Heart left ventricle (tissue), 16 donors: ENCODE data around the gene LPP. TPM values are rescaled to one million over a fixed set of nuclear protein-coding genes. Genes with fewer than 3 reads are reported as not detected.

Experiments
- ATAC-seq, 4 donors: fragments of 200-7000 bp; cut with Tn5 transposase; one replicate each; pipeline ENCODE4 v1.9.1; 2020 to 2022; ENCODE audit warnings: moderate library complexity in 4 of 4, mild to moderate bottlenecking in 3 of 4, moderate number of reproducible peaks in 1 of 4
- DNase-seq, 5 donors: peaks; one replicate each; pipeline ENCODE4 v3.0.0-alpha.2; 2020
- H3K27ac ChIP-seq, 12 donors: fragments of 200-600 bp; sonication (generic) in 4 of 12; one replicate each; pipeline versions ENCODE4 v1.5.0 to v1.8.0; 2016 to 2022; ENCODE audit warnings: mild to moderate bottlenecking in 2 of 12
- H3K27me3 ChIP-seq, 9 donors: fragments of 200-600 bp; sonication (generic) in 2 of 9; one replicate each; pipeline versions ENCODE4 v1.5.1 to v1.8.0; 2016 to 2022; ENCODE audit warnings: mild to moderate bottlenecking in 3 of 9
- H3K36me3 ChIP-seq, 9 donors: fragments of 200-600 bp; sonication (generic) in 2 of 9; one replicate each; pipeline versions ENCODE4 v1.5.0 to v1.8.0; 2018 to 2022; ENCODE audit warnings: mild to moderate bottlenecking in 2 of 9
- H3K4me1 ChIP-seq, 12 donors: fragments of 200-600 bp; sonication (generic) in 4 of 12; one replicate each; pipeline versions ENCODE4 v1.5.0 to v1.8.0; 2016 to 2022; ENCODE audit warnings: mild to moderate bottlenecking in 3 of 12
- H3K4me3 ChIP-seq, 12 donors: fragments of 200-600 bp; sonication (generic) in 4 of 12; one replicate each; pipeline versions ENCODE4 v1.5.0 to v1.8.0; 2017 to 2022; ENCODE audit warnings: mild to moderate bottlenecking in 9 of 12, moderate library complexity in 4 of 12
- H3K9me3 ChIP-seq, 12 donors: fragments of 200-600 bp; sonication (generic) in 4 of 12; one replicate each; pipeline versions ENCODE4 v1.5.0 to v1.8.0; 2016 to 2022; ENCODE audit warnings: mild to moderate bottlenecking in 1 of 12
- POLR2A ChIP-seq, 2 donors: fragments of 450-650 bp; IDR thresholded peaks; one replicate each; pipeline ENCODE4 v1.6.1; 2017; ENCODE audit warnings: antibody characterized with exemption in 2 of 2, mild to moderate bottlenecking in 2 of 2, moderate library complexity in 2 of 2
- WGBS, 4 donors: extraction: QIAGEN DNeasy Blood & Tissue Kit in 2 of 4; methylation state at CpG; one replicate each; pipeline versions ENCODE4 v1.1.5 to v1.1.7; 2013 to 2018; 5-methylcytosine and 5-hydroxymethylcytosine counted together
- intact Hi-C, 10 donors: fragments of 100-400 bp; cut with DNase I; formaldehyde crosslinking; loops; one replicate each; pipeline versions ENCODE4 v1.11.1 to v1.14.2; 2022
- polyA plus RNA-seq, 2 donors: library from polyadenylated mRNA; stranded (reverse); fragments of 200-250 nt; gene quantifications; one replicate each; pipeline ENCODE4 v1.2.3, GENCODE V29; 2013
- total RNA-seq, 9 donors: library from RNA; depleted of rRNA in 2 of 9; stranded (reverse); fragments of >200 nt in 2 of 9; fragmentation: NEBNext Ultra II Directional in 3 of 9; extraction: Animal tissue kit (Norgen Biotek cat#: 25700) in 3 of 9; gene quantifications; one replicate each; pipeline versions ENCODE4 v1.1.0 to v1.2.4, GENCODE V29; 2016 to 2023
- TF ChIP-seq, protein P1 (sequence below), 12 donors: fragments of 200-600 bp; sonication (generic) in 4 of 12; IDR thresholded peaks; one replicate each; pipeline versions ENCODE4 v1.5.0 to v1.8.0; 2018 to 2022; ENCODE audit warnings: antibody characterized with exemption in 12 of 12, mild to moderate bottlenecking in 5 of 12
- donor health status: ischemic (EF 13 %, LVEDD 7.1; RV severe dilation, severe dysfunction).
- donor health status: healthy with polysubstance abuse.
- donor health status: DM: no; HTN: yes; CAD: no.
- donor health status: DM: no; HTN: no; CAD: no.
- donor health status: ischemic (EF 25% LVEDD 6.9; RV normal size, moderate dysfunction).
- donor health status: ischemic (EF 25% LVEDD 5.7; RV mildly dilated, moderate dysfunction).
- donor health status: healthy.
- donor health status: DM: yes; HTN: yes; CAD: no.
- donor health status: ischemic (EF 35%, LVEDD 5.7; RV mildly dilated, moderate dysfunction).
- donor health status: nonischemic (EF 11% LVEDD 7.7; RV severe dilation, severe dysfunction).
- donor health status: DM: yes; HTN: yes; CAD: no.
- donor health status: PGD.
- donor health status: ischemic (EF 29% LVEDD 5.4; RV normal size, mild dysfunction).
- donor health status: nonischemic (EF 23%, LVEDD 6.1; RV moderate dilation, normal function).

LPP gene
- total and polyA plus RNA-seq, 11 donors: 9.2 to 178 (median 100) TPM

DNA sequence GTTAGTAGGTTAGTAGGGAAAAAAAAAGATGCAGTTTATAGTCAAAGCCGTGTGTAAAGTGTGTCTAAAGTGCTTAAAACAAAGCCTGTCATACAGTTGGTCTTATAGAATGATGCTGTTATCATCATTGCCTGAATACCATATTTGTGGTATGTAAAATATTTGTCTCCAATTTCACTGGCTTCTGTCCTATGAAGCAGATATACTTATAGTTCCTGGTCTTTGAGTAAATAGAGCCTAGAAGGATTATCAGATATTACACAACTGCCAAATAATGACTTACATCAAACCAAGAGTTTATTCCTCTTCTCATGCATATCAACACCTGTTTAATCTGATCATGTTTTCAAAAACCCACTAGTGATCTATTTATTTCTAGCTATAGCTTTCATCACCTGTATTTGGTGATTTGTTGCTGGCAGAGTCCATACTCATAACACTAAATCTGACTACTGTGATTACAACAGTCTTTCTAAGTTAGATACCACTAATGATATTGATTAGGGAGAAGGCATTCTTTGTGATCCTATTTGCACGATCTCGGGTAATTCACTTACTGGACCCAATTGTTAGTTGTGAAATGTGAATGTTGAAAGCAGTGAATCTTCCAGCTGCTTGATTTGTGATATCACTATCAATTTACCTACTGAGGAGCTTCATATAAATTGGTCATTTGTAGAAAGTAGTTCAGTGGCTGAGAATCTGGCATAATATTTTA is 413.7 kb downstream of the LPP start:
- ATAC-seq (no peak), DNase-seq (no peak)
- 79 to 91% (median 87%) methylated on average over 3 of the region's 3 CpGs for WGBS, 4 donors
- no peaks in the 10 kb centered on the region for H3K36me3 ChIP-seq
- no peak overlapping the region for H3K27ac ChIP-seq
- intact Hi-C loops: no loop called here
- H3K9me3 ChIP-seq: no peaks in the 10 kb centered on the region
- H3K4me3 ChIP-seq: no peak overlapping the region
- H3K27me3 ChIP-seq: no peaks in the 10 kb centered on the region
- peaks cover 0 to 6% (median 2%) of the 10 kb centered on the region in 12 donors for H3K4me1 ChIP-seq
- TF ChIP-seq, protein P1, sequence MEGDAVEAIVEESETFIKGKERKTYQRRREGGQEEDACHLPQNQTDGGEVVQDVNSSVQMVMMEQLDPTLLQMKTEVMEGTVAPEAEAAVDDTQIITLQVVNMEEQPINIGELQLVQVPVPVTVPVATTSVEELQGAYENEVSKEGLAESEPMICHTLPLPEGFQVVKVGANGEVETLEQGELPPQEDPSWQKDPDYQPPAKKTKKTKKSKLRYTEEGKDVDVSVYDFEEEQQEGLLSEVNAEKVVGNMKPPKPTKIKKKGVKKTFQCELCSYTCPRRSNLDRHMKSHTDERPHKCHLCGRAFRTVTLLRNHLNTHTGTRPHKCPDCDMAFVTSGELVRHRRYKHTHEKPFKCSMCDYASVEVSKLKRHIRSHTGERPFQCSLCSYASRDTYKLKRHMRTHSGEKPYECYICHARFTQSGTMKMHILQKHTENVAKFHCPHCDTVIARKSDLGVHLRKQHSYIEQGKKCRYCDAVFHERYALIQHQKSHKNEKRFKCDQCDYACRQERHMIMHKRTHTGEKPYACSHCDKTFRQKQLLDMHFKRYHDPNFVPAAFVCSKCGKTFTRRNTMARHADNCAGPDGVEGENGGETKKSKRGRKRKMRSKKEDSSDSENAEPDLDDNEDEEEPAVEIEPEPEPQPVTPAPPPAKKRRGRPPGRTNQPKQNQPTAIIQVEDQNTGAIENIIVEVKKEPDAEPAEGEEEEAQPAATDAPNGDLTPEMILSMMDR (IDR thresholded peaks at IDR 0.05): no peak
- no peak for TF ChIP-seq POLR2A (IDR thresholded peaks at IDR 0.05)

DNA sequence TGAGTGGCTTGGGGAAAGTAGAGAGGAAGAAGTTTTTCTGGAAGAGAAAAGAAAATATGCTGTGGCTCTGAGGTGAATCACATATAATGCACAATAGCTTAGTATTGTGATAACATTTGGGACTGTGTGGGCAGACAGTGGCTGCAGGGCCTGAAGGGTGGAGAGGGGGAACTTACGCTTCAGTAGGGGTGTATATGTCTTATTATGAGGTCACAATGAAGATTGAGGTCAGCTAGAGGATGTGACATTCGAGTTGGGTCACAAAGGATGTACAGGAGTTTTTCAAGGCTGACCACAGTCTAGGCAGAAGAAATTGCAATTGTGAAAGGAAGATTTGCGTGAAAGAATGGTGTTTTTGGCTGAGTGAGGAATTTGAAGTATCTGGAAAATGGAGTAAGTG is 414.8 kb downstream of the LPP start:
- Histone ChIP-seq H3K27me3 (no peaks in the 10 kb centered on the region), H3K27ac (no peak overlapping the region), H3K36me3 (no peaks in the 10 kb centered on the region), H3K9me3 (no peaks in the 10 kb centered on the region), H3K4me3 (no peak overlapping the region), H3K4me1 (peaks cover 0 to 12% (median 4%) of the 10 kb centered on the region in 12 donors)
- intact Hi-C loops: no loop called here
- DNase-seq (no peak), ATAC-seq (no peak)
- TF ChIP-seq, protein P1 (IDR thresholded peaks at IDR 0.05): no peak
- no peak for TF ChIP-seq POLR2A (IDR thresholded peaks at IDR 0.05)
- 89 to 95% (median 94%) methylated on average over 3 of the region's 3 CpGs for WGBS, 4 donors

- Histone ChIP-seq H3K27ac (peak overlapping the region in 1 of 12 donors; percentile 1), H3K4me1 (peaks cover 0 to 23% (median 7%) of the 10 kb centered on the region in 12 donors), H3K4me3 (no peak overlapping the region), H3K9me3 (no peaks in the 10 kb centered on the region), H3K36me3 (no peaks in the 10 kb centered on the region), H3K27me3 (no peaks in the 10 kb centered on the region)
- intact Hi-C loops: loop anchor here in 1 of 10 donors (10.0 kb wide), 1 partner anchor 307 kb away; no protein-coding TSS in a partner anchor
- TF ChIP-seq POLR2A (IDR thresholded peaks at IDR 0.05): no peak
- TF ChIP-seq, protein P1 (IDR thresholded peaks at IDR 0.05): no peak
- ATAC-seq (peak in 2 of 4 donors; percentile 22 to 49), DNase-seq (no peak)
- WGBS, 4 donors: 88 to 96% (median 92%) methylated on average over 7 of the region's 7 CpGs
These were observed 417.7 kb downstream of the LPP start for GRCh38 chr3:188571531-188572095.

DNA sequence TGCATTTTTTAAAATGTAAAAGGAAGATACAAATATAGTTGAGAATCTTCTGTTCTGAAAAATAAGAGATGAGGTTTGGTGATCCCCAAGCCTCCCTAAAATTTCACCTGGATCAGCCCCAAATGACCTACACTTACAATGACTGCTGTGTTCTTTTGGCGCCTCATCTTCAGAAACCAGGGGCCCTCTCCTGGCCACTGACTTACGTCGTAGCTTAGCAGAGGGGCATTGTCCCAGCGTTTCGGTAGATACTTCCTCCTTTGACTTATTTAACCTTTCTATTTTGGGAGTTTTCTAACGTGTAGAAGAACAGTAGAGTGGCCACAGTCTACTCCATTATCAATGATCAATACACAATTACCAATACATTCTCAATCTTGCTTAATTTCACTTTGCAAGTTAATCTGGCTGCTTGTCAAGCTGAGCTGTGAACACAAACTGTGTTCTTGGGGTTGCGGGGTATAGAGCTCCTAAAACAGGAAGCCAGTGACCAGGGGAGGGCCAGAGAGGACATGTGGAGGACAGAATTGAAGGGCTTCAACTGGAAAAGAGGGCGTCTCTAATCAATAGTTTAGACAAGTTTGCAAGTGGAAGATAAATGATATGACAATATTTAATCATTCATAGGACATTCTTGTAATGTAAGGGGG is 419.5 kb downstream of the LPP start:
- H3K4me1 ChIP-seq: peaks cover 0 to 30% (median 12%) of the 10 kb centered on the region in 12 donors
- peak overlapping the region in 2 of 12 donors; percentile 33 to 46 for H3K27ac ChIP-seq
- H3K27me3 ChIP-seq: no peaks in the 10 kb centered on the region
- DNase-seq (no peak), ATAC-seq (no peak)
- 71 to 79% (median 73%) methylated on average over 8 of the region's 8 CpGs for WGBS, 4 donors
- H3K9me3 ChIP-seq: no peaks in the 10 kb centered on the region
- no peaks in the 10 kb centered on the region for H3K36me3 ChIP-seq
- intact Hi-C loops: loop anchor here in 1 of 10 donors (10.0 kb wide), 1 partner anchor 309 kb away; no protein-coding TSS in a partner anchor
- H3K4me3 ChIP-seq: no peak overlapping the region
- TF ChIP-seq POLR2A (IDR thresholded peaks at IDR 0.05): no peak
- TF ChIP-seq, protein P1 (IDR thresholded peaks at IDR 0.05): no peak
